Mammary epithelial cell (primary cell): ENCODE measurements around the gene KDM4B.

Experiments
- EZH2 ChIP-seq: IDR thresholded peaks from 2 replicates; pipeline ENCODE4 v1.6.1; 2012; ENCODE audit warnings: low read length, inconsistent platforms, borderline replicate concordance
- TF ChIP-seq, protein P1 (sequence below), 2 donors: IDR thresholded peaks in 1 of 2; conservative IDR thresholded peaks in 1 of 2; 2 replicates each; pipeline ENCODE4 v1.5.1; 2011 to 2012; ENCODE audit warnings: inconsistent platforms in 2 of 2, low read length in 2 of 2, mild to moderate bottlenecking in 2 of 2, control low read depth in 1 of 2, low read depth in 1 of 2; ENCODE audit not compliant: insufficient read depth in 1 of 2; ENCODE audit errors: extremely low read depth in 1 of 2

DNA sequence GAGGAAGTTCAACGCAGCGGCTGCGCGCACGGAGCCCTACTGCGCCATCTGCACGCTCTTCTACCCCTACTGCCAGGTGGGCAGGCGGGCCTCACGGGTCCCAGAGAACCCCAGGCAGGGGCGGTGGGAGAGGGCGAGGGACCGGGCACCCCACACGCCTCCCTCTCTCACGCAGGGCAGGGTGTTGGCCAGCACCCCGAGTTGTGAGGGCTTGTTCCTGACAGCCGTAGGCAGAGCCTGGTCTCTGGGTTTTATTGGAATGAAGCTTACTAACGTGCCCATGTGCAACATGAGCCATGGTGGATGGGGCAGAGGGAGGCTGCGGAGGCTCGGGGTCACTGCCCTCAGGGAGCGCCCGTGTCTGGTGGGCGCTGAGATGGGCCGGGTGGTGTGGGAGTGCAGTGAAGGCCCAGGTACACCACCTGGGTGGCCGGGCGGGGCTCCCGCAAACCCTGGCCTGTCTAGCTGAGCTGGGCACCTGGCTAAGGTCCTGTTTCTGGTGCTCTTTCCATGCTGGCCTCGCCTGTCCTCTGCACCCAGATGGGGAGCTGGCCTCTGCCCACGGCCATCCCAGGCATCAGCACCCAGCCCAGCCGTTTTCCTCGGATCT, 165.2 kb downstream of the KDM4B start:
- TF ChIP-seq, protein P1, sequence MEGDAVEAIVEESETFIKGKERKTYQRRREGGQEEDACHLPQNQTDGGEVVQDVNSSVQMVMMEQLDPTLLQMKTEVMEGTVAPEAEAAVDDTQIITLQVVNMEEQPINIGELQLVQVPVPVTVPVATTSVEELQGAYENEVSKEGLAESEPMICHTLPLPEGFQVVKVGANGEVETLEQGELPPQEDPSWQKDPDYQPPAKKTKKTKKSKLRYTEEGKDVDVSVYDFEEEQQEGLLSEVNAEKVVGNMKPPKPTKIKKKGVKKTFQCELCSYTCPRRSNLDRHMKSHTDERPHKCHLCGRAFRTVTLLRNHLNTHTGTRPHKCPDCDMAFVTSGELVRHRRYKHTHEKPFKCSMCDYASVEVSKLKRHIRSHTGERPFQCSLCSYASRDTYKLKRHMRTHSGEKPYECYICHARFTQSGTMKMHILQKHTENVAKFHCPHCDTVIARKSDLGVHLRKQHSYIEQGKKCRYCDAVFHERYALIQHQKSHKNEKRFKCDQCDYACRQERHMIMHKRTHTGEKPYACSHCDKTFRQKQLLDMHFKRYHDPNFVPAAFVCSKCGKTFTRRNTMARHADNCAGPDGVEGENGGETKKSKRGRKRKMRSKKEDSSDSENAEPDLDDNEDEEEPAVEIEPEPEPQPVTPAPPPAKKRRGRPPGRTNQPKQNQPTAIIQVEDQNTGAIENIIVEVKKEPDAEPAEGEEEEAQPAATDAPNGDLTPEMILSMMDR (conservative IDR thresholded peaks at IDR 0.05 in 1 of 2, IDR thresholded peaks at IDR 0.05 in 1 of 2; ENCODE audit: extremely low read depth in 1 of 2, insufficient read depth in 1 of 2, low read depth in 1 of 2, low read length in 2 of 2), result no peak
- TF ChIP-seq EZH2, result no peak
